Smooth muscle cell (in vitro differentiated cells): ENCODE measurements around the gene NLGN1. TPM values are rescaled to one million over a fixed set of nuclear protein-coding genes. Genes with fewer than 3 reads are reported as not detected.

Experiments
- DNase-seq: peaks from one replicate; lab custom pipeline; 2025; ENCODE audit not compliant: unreplicated experiment; lab: John Stamatoyannopoulos, UW
- H2AFZ ChIP-seq: fragments of 200-600 bp; sonication (generic); 2 replicates; pipeline ENCODE4 v1.6.0; 2016; ENCODE audit warnings: antibody characterized with exemption, low read depth, mild to moderate bottlenecking
- H3F3A ChIP-seq: fragments of 200-600 bp; sonication (generic); 2 replicates; pipeline ENCODE4 v1.6.0; 2017; ENCODE audit warnings: antibody characterized with exemption, low read depth
- H3K27ac ChIP-seq: fragments of 200-600 bp; sonication (generic); 2 replicates; pipeline ENCODE4 v1.5.1; 2016; ENCODE audit warnings: low read depth, mild to moderate bottlenecking
- H3K27me3 ChIP-seq: fragments of 200-600 bp; sonication (generic); 2 replicates; pipeline ENCODE4 v1.6.1; 2016; ENCODE audit warnings: low read depth, mild to moderate bottlenecking
- H3K36me3 ChIP-seq: fragments of 200-600 bp; sonication (generic); 2 replicates; pipeline ENCODE4 v1.5.1; 2016; ENCODE audit warnings: low read depth
- H3K4me1 ChIP-seq: fragments of 200-600 bp; sonication (generic); 2 replicates; pipeline ENCODE4 v1.5.1; 2016; ENCODE audit warnings: low read depth
- H3K4me2 ChIP-seq: fragments of 200-600 bp; sonication (generic); 2 replicates; pipeline ENCODE4 v1.6.0; 2016; ENCODE audit warnings: mild to moderate bottlenecking
- H3K4me3 ChIP-seq: fragments of 200-600 bp; sonication (generic); 2 replicates; pipeline ENCODE4 v1.5.1; 2016; ENCODE audit warnings: mild to moderate bottlenecking
- H3K79me2 ChIP-seq: fragments of 200-600 bp; sonication (generic); 2 replicates; pipeline ENCODE4 v1.6.0; 2016; ENCODE audit warnings: low read depth, mild to moderate bottlenecking
- H3K9ac ChIP-seq: fragments of 200-600 bp; sonication (generic); 2 replicates; pipeline ENCODE4 v1.6.0; 2016; ENCODE audit warnings: low read depth
- H3K9me3 ChIP-seq: fragments of 200-600 bp; sonication (generic); replicated peaks from 2 replicates; pipeline ENCODE4 v1.5.1; 2016; ENCODE audit warnings: low read depth
- H4K20me1 ChIP-seq: fragments of 200-600 bp; sonication (generic); 2 replicates; pipeline ENCODE4 v1.6.0; 2016; ENCODE audit warnings: low read depth
- WGBS: methylation state at CpG from one replicate; pipeline ENCODE4 v1.1.7; 2016; ENCODE audit warnings: low lambda C conversion rate; 5-methylcytosine and 5-hydroxymethylcytosine counted together
- polyA plus RNA-seq: library from polyadenylated mRNA; unstranded; fragments of >200 nt; fragmentation: Nextera tagmentation; extraction: Ambion mirVana; gene quantifications from 2 replicates; pipeline ENCODE4 v1.2.1, GENCODE V29; 2016
- total RNA-seq: library from RNA; depleted of rRNA; stranded (reverse); fragments of >200 nt; gene quantifications from 2 replicates; pipeline ENCODE4 v1.2.3, GENCODE V29; 2014
- TF ChIP-seq, protein P1 (sequence below): fragments of 200-600 bp; sonication (generic); IDR thresholded peaks from 2 replicates; pipeline ENCODE4 v1.5.1; 2017; ENCODE audit warnings: borderline replicate concordance, mild to moderate bottlenecking, antibody characterized with exemption; ENCODE audit not compliant: insufficient read depth, poor library complexity, severe bottlenecking

NLGN1 gene
- total and polyA plus RNA-seq, 2 experiments from 2014 or later, result 0.04 TPM; not detected in 1

DNA sequence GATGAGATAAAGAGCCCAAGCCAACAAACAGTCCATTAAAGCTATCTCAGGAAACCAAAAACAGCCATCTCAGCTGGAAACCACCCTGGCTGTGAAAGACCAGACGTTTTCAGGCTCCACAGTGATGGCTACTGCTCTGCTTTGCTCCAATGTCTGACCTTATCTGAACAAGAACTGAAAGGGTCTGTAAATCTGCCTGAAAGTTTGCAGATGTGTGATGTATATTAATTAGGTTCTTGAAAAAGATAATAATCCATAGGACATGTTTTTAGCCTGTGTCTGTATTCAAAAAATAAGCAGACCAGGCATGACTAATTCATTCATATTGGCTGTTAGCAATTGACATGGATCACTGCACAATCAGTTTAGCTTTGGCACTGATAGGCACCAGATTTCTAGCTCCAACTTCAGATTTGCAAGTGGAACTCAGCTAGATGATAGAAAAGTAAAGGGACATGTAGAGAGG lies 850.2 kb downstream of the NLGN1 start:
- WGBS, result 7% methylated on average over 1 of the region's 1 CpG
- Histone ChIP-seq H3K9me3 (no peaks in the 10 kb centered on the region), H3K27ac (no peak overlapping the region), H2AFZ (no peak overlapping the region), H3K4me3 (no peak overlapping the region), H4K20me1 (no peaks in the 10 kb centered on the region), H3K27me3 (peaks cover 40% of the 10 kb centered on the region), H3F3A (no peaks in the 10 kb centered on the region), H3K36me3 (no peaks in the 10 kb centered on the region), H3K4me1 (no peaks in the 10 kb centered on the region), H3K79me2 (no peaks in the 10 kb centered on the region), H3K9ac (no peak overlapping the region), H3K4me2 (no peak overlapping the region)
- TF ChIP-seq, protein P1, sequence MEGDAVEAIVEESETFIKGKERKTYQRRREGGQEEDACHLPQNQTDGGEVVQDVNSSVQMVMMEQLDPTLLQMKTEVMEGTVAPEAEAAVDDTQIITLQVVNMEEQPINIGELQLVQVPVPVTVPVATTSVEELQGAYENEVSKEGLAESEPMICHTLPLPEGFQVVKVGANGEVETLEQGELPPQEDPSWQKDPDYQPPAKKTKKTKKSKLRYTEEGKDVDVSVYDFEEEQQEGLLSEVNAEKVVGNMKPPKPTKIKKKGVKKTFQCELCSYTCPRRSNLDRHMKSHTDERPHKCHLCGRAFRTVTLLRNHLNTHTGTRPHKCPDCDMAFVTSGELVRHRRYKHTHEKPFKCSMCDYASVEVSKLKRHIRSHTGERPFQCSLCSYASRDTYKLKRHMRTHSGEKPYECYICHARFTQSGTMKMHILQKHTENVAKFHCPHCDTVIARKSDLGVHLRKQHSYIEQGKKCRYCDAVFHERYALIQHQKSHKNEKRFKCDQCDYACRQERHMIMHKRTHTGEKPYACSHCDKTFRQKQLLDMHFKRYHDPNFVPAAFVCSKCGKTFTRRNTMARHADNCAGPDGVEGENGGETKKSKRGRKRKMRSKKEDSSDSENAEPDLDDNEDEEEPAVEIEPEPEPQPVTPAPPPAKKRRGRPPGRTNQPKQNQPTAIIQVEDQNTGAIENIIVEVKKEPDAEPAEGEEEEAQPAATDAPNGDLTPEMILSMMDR, result no peak
- no peak for DNase-seq

DNA sequence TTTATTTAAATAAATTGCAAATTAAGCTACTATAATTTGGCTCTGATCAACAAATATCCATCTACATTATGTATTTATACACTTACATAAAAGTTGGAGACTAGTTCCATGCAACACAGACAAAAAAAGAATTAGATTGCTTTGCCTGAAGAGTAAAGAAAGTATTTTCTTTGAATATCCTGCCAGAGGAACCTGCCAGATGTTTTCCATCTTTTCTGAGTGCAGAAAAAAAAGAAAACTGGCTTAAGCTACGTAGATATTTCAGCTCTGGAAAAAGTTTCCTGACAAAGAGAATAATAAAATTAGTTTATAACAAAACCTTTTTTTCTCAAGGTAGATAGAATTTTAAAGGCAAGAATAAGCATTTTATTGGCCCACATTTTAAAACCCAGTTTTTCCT lies 854.1 kb downstream of the NLGN1 start:
- no peak for DNase-seq
- H3K4me1 ChIP-seq, result no peaks in the 10 kb centered on the region

DNA sequence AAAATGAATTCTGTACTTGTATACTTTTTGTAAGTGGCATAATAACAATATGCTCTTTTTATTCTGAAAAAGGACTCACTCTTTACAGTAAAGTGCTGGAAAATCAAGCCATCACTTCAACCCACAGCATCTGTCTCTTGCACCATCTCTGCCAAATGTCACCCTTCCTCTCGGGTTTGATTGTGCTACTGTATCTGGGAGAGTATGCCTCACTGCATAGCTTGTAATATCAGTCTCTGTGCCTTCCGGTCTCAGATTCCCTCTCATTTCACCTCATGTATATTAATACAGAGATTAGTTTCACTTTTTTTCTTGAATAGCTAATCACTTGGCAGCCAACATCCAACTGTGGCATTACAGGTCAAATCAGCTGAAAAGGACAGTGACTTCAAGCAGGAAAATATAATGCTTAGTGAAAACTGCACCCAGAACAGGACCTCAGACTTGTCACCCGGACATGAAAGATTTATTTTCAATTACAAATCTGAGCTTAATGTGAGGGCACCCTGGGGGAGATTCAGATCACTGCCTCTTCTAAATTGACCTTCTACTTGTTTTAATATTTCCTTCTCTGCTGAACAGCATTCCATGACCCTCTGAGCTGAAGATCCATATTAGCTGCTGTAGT lies 855.8 kb downstream of the NLGN1 start:
- WGBS, result 81% methylated on average over 3 of the region's 3 CpGs
- H2AFZ ChIP-seq, result no peak overlapping the region
- H3K4me2 ChIP-seq, result no peak overlapping the region

More for the DNA sequence above, 854.1 kb downstream of the NLGN1 start:
- H3K9ac ChIP-seq, result no peak overlapping the region
- no peak overlapping the region for H2AFZ ChIP-seq
- no peak overlapping the region for H3K27ac ChIP-seq
- WGBS, result 64% methylated on average over 1 of the region's 1 CpG
- no peaks in the 10 kb centered on the region for H3K36me3 ChIP-seq
- peaks cover 16% of the 10 kb centered on the region for H3K27me3 ChIP-seq
- TF ChIP-seq, protein P1, result no peak
- H3K4me2 ChIP-seq, result no peak overlapping the region
- H3K79me2 ChIP-seq, result no peaks in the 10 kb centered on the region
- no peak overlapping the region for H3K4me3 ChIP-seq
- H3K9me3 ChIP-seq, result no peaks in the 10 kb centered on the region
- no peaks in the 10 kb centered on the region for H4K20me1 ChIP-seq
- H3F3A ChIP-seq, result no peaks in the 10 kb centered on the region

More for the DNA sequence above, 855.8 kb downstream of the NLGN1 start:
- Histone ChIP-seq H3F3A (no peaks in the 10 kb centered on the region), H3K9me3 (no peaks in the 10 kb centered on the region), H3K27ac (no peak overlapping the region), H3K27me3 (peaks cover 16% of the 10 kb centered on the region), H3K4me1 (no peaks in the 10 kb centered on the region), H4K20me1 (no peaks in the 10 kb centered on the region), H3K4me3 (no peak overlapping the region), H3K79me2 (no peaks in the 10 kb centered on the region), H3K36me3 (no peaks in the 10 kb centered on the region), H3K9ac (no peak overlapping the region)
- TF ChIP-seq, protein P1, result no peak
- no peak for DNase-seq
